H1 (cell line): ENCODE results near the gene SYNJ2.

ENCODE experiments used
- ASH2L ChIP-seq: fragments of 200-600, 300-600 bp; sonication (generic); IDR thresholded peaks from one replicate; pipeline ENCODE4 v1.7.1; 2017; ENCODE audit warnings: low read length
- CBX8 ChIP-seq: fragments of 300-800, 300-1000 bp; sonication (generic); IDR thresholded peaks from 2 replicates; pipeline ENCODE4 v1.7.1; 2016; ENCODE audit warnings: low read depth, low read length, borderline replicate concordance
- CREB1 ChIP-seq: IDR thresholded peaks from 2 replicates; pipeline ENCODE4 v1.6.1; 2012; ENCODE audit warnings: inconsistent platforms
- CTCF ChIP-seq, 3 experiments: IDR thresholded peaks; 1 replicate in 2 of 3; 2 replicates in 1 of 3; pipeline versions ENCODE4 v1.5.1 to v1.6.1; 2011; ENCODE audit warnings: low read length in 3 of 3, mild to moderate bottlenecking in 3 of 3, inconsistent platforms in 2 of 3, low read depth in 1 of 3, moderate library complexity in 1 of 3; ENCODE audit not compliant: insufficient read depth in 1 of 3; ENCODE audit errors: control extremely low read depth in 1 of 3
- EZH2 ChIP-seq: fragments of 200-600 bp; sonication (generic); IDR thresholded peaks from 2 replicates; pipeline ENCODE4 v1.7.1; 2012; ENCODE audit warnings: low read depth, mild to moderate bottlenecking, moderate library complexity, low read length, inconsistent platforms; ENCODE audit not compliant: severe bottlenecking
- HDAC6 ChIP-seq: IDR thresholded peaks from one replicate; pipeline ENCODE4 v1.7.1; 2012; ENCODE audit warnings: low read depth, mild to moderate bottlenecking, inconsistent platforms, low read length, moderate library complexity
- MAX ChIP-seq: IDR thresholded peaks from 2 replicates; pipeline ENCODE4 v1.6.1; 2012; ENCODE audit warnings: inconsistent platforms
- POLR2A ChIP-seq, 2 experiments: IDR thresholded peaks; 1 replicate in 1 of 2; 2 replicates in 1 of 2; pipeline ENCODE4 v1.6.1; 2011; ENCODE audit warnings: low read depth in 2 of 2, low read length in 2 of 2, mild to moderate bottlenecking in 2 of 2; ENCODE audit errors: control extremely low read depth in 1 of 2
- POLR2AphosphoS5 ChIP-seq: IDR thresholded peaks from 2 replicates; pipeline ENCODE4 v1.6.1; 2011; ENCODE audit warnings: low read depth, low read length
- SIN3A ChIP-seq, 2 experiments: IDR thresholded peaks in 1 of 2; conservative IDR thresholded peaks in 1 of 2; 2 replicates each; pipeline ENCODE4 v1.6.1; 2011 to 2012; ENCODE audit warnings: low read length in 2 of 2, improper control_type of control experiment in 1 of 2, low read depth in 1 of 2, mild to moderate bottlenecking in 1 of 2
- SUZ12 ChIP-seq: fragments of 200-600 bp; sonication (generic); IDR thresholded peaks from 2 replicates; pipeline ENCODE4 v1.6.1; 2012; ENCODE audit warnings: mild to moderate bottlenecking, inconsistent platforms, low read length, moderate library complexity, mixed read lengths
- YY1 ChIP-seq: IDR thresholded peaks from 2 replicates; pipeline ENCODE4 v1.6.1; 2011; ENCODE audit warnings: low read depth, mild to moderate bottlenecking, low read length
- TF ChIP-seq, protein P1 (sequence below): IDR thresholded peaks from 2 replicates; pipeline ENCODE4 v1.6.1; 2011; ENCODE audit warnings: low read depth, mild to moderate bottlenecking, low read length; ENCODE audit not compliant: insufficient read depth

DNA sequence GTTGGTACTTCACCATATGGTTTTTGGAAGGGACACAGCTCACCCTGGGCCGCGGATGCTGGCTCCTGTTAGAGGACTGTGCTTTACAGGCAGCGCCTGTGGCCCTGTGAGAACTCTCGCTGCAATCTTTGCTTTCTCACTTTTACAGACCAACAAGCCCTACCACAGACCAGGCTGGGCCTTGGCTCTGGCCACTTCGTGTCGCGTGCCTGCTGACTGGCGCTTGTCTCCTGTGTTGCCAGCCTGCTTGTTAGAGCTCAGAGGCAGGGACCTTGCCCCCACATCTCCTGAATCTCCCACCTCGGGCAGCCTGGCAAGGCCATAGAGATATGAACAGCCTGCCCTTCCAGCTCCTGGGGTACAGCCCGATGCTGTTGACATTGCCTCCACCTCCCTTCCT is 56.1 kb downstream of the SYNJ2 start:
- TF ChIP-seq, protein P1, sequence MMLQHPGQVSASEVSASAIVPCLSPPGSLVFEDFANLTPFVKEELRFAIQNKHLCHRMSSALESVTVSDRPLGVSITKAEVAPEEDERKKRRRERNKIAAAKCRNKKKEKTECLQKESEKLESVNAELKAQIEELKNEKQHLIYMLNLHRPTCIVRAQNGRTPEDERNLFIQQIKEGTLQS: no peak
- TF ChIP-seq CREB1: no peak
- no peak for TF ChIP-seq CTCF (IDR thresholded peaks at IDR 0.05; ENCODE audit: control extremely low read depth in 1 of 3, insufficient read depth in 1 of 3, low read depth in 1 of 3, low read length in 3 of 3)
- TF ChIP-seq POLR2AphosphoS5: no peak
- no peak for TF ChIP-seq MAX
- TF ChIP-seq YY1: no peak
- TF ChIP-seq EZH2: no peak
- TF ChIP-seq SIN3A (conservative IDR thresholded peaks at IDR 0.05 in 1 of 2, IDR thresholded peaks at IDR 0.05 in 1 of 2; ENCODE audit: low read depth in 1 of 2, low read length in 2 of 2): no peak
- no peak for TF ChIP-seq HDAC6
- TF ChIP-seq ASH2L: no peak
- TF ChIP-seq CBX8: no peak
- no peak for TF ChIP-seq SUZ12
- no peak for TF ChIP-seq POLR2A (IDR thresholded peaks at IDR 0.05; ENCODE audit: control extremely low read depth in 1 of 2, low read depth in 2 of 2, low read length in 2 of 2)
